ENCODE data around the gene MYO18A.

The MYO18A gene, protein sequence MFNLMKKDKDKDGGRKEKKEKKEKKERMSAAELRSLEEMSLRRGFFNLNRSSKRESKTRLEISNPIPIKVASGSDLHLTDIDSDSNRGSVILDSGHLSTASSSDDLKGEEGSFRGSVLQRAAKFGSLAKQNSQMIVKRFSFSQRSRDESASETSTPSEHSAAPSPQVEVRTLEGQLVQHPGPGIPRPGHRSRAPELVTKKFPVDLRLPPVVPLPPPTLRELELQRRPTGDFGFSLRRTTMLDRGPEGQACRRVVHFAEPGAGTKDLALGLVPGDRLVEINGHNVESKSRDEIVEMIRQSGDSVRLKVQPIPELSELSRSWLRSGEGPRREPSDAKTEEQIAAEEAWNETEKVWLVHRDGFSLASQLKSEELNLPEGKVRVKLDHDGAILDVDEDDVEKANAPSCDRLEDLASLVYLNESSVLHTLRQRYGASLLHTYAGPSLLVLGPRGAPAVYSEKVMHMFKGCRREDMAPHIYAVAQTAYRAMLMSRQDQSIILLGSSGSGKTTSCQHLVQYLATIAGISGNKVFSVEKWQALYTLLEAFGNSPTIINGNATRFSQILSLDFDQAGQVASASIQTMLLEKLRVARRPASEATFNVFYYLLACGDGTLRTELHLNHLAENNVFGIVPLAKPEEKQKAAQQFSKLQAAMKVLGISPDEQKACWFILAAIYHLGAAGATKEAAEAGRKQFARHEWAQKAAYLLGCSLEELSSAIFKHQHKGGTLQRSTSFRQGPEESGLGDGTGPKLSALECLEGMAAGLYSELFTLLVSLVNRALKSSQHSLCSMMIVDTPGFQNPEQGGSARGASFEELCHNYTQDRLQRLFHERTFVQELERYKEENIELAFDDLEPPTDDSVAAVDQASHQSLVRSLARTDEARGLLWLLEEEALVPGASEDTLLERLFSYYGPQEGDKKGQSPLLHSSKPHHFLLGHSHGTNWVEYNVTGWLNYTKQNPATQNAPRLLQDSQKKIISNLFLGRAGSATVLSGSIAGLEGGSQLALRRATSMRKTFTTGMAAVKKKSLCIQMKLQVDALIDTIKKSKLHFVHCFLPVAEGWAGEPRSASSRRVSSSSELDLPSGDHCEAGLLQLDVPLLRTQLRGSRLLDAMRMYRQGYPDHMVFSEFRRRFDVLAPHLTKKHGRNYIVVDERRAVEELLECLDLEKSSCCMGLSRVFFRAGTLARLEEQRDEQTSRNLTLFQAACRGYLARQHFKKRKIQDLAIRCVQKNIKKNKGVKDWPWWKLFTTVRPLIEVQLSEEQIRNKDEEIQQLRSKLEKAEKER (N-terminal part only)

DNA sequence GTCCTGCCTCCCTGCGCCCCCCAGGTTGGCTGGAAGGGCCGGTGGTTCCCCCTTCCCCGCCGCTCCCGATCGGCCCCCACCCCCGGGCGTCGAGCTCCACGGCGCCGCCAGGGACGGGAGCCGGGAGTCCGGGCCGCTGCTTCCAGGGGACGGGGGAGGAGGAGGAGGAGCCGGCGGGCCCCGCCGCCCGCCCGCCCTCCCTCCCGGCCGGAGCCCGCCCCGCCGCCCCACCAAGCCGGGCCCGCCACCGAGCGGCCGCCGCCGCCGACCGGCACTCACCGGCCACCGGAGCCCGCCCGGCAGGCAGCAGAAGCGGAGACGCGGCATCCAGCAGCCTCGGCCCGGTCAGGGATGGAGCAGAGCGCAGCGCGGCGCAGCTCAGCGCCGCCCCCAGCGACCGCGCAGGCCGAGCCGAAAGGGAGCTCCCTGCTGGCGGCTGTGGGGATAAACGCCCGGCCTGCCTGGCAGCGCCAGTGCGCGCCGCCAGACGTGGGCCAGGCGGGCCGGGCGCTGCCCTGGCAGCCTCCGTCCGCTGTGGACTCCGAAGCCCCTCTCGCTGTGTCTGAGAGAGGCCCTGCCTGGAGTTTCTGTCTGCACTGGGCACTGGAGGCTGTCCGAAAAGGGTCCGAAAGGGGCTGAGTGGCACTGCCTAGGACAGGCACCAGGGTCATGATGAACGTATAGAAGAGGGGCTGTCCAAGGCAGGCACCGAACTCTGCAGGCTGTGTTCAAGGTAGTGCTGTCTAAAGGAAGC lies at the start of gene MYO18A:
Gene MYO18A (minus strand): TSS at position 365 of the 754 bp plus-strand sequence. CDS start 13,458 bp downstream, outside the sequence.
- TF ChIP-seq, protein P1, sequence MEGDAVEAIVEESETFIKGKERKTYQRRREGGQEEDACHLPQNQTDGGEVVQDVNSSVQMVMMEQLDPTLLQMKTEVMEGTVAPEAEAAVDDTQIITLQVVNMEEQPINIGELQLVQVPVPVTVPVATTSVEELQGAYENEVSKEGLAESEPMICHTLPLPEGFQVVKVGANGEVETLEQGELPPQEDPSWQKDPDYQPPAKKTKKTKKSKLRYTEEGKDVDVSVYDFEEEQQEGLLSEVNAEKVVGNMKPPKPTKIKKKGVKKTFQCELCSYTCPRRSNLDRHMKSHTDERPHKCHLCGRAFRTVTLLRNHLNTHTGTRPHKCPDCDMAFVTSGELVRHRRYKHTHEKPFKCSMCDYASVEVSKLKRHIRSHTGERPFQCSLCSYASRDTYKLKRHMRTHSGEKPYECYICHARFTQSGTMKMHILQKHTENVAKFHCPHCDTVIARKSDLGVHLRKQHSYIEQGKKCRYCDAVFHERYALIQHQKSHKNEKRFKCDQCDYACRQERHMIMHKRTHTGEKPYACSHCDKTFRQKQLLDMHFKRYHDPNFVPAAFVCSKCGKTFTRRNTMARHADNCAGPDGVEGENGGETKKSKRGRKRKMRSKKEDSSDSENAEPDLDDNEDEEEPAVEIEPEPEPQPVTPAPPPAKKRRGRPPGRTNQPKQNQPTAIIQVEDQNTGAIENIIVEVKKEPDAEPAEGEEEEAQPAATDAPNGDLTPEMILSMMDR (IDR thresholded peaks at IDR 0.05): peak; percentile 83

DNA sequence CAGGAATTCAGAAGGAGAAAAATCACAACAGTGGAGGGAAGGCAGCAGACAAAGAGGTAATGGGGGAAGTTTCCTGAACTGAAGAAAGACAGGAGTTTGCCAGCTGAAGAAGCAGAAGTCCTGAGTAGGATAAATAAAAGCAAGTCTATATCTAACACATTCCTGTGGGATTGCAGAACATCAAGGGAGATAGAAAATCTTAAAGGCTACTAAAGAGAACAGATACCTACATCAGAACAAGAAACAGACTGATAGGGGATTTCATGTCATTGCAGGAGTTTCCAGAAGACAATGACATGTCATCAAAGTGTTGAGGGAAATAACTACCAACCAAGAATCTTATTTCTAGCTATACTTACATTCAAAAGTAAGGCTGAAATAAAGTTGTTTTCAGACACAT lies 45.2 kb upstream of the MYO18A start:
- TF ChIP-seq, protein P1 (IDR thresholded peaks at IDR 0.05): no peak

DNA sequence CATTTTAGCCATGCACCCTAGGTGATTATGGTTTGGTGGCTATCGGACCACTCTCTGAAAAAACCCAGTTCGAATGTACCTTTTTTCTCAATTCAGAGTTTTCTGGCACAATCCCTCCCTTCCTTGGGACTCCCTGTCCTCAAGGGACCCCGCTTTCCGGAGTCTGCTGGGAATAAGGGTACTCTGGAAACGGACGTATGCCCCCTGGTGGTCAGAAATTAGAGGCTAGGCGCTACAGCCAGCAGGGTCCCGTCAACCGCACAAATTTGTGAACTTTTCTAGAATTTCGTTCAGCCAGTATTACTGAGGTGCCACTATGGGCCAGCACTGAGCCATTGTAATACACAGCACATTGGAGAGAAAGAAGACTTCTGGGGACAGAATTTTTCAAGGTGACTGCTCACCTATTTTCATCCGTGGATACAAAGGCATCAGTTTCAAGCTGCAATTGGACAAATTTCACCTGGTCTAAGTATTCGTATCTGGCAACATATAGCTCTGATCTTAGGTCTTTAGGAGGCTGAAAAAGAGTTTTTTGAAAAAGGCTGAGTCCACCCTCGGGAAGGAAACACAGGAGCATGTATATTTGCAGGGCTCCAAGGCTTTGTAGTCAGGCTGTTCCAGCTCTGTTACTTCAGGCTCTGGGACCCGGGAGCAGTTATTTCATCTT lies 39.3 kb upstream of the MYO18A start:
- TF ChIP-seq, protein P1 (IDR thresholded peaks at IDR 0.05): peak; percentile 92

DNA sequence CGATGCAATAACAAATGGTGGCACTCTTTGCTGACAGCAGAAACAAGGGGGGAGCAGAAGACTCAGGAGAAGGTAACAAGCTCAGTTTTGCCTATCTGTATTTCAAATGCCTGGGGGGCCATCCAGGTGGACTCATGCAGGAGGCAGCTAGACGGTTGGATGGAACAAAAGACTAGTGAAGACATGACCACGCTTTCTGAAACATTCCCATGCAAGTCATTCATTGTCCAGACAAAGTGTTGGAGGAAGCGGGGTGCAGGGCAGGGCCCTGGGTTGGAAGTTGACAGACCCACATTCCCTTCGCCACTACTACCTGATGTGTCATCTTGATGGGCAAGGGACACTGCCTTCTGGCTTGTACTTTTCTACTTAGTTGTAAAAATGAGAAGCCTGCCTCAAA lies 36.7 kb upstream of the MYO18A start:
- TF ChIP-seq, protein P1 (IDR thresholded peaks at IDR 0.05): no peak

DNA sequence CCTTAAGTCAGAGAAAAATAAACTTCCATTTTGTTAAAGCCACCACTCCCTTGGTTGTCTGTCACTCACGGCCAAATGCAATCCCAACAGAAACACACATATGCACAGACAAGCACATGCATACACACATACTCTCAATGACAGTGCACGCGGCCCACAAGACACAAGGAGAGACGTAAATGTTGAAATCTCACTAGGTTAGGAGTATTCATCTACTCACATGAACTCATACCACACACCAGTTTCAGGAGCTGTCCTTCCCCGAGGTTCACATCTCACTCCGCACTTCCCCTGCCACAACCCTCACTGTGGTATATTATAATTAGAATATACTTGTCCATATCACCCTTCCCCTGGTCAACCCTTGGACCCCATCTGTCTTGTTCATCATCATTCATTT lies 36.0 kb upstream of the MYO18A start:
- TF ChIP-seq, protein P1 (IDR thresholded peaks at IDR 0.05): no peak

DNA sequence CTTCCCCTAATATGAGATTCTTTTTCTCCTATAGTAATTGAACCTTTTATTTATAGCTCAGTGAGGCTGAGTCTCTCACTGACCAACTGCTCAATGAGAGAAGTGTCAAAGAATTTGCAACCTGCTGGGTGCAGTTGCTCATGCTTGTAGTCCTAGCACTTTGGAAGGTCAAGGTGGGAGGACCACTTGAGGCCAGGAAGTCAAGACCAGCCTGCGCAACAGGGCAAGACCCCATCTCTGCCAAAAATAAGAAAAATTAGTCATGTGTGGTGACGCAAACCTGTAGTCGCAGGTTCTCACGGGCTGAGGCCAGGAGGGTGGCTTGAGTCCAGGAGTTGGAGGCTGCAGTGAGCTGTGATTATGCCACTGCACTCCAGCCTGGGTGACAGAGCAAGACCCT lies 35.5 kb upstream of the MYO18A start:
- TF ChIP-seq, protein P1 (IDR thresholded peaks at IDR 0.05): no peak

Measured in LNCAP (cell line).